HG02943 (cell line): ENCODE results near the gene ATL3.
A peak's percentile ranks its signal among the peaks of the same experiment; 100 is the strongest.
"Not testable (repeated sequence)": the region's sequence is repeated elsewhere in the genome, so short reads cannot be mapped to it uniquely, and the experiment has no call there.

Experiments used
- ATAC-seq: cut with Tn5 transposase; IDR thresholded peaks from one replicate; pipeline ENCODE4 v1.9.1; 2021; ENCODE audit warnings: mild to moderate bottlenecking, low read depth, moderate library complexity; ENCODE audit not compliant: unreplicated experiment

The ATL3 gene

GRCh38 chr11:63682066-63683021 is 11.2 kb upstream of the ATL3 start:
- peak; percentile 5 for ATAC-seq

GRCh38 chr11:63681321-63682065 is 10.3 kb upstream of the ATL3 start, which contains the start of gene RTN3:
Gene RTN3 (plus strand): TSS chr11:63681500. CDS start chr11:63681637, 137 bp downstream.
- peak; percentile 86 for ATAC-seq

- no peak for ATAC-seq
These were observed 9.7 kb upstream of the ATL3 start for GRCh38 chr11:63680834-63681320.

GRCh38 chr11:63673579-63673978 is 2.4 kb upstream of the ATL3 start:
- ATAC-seq, result no peak

GRCh38 chr11:63672936-63673539 is 1.9 kb upstream of the ATL3 start:
- no peak for ATAC-seq

- ATAC-seq, result no peak
These were observed 934 bp upstream of the ATL3 start for GRCh38 chr11:63672156-63672463.

- ATAC-seq, result no peak
These were observed 499 bp downstream of the ATL3 start for GRCh38 chr11:63670433-63671321.

- no peak for ATAC-seq
These were observed 1.1 kb downstream of the ATL3 start for GRCh38 chr11:63670096-63670432.

- ATAC-seq, result no peak
These were observed 3.0 kb downstream of the ATL3 start for GRCh38 chr11:63667995-63668795.

GRCh38 chr11:63666874-63667273 is 4.3 kb downstream of the ATL3 start:
- no peak for ATAC-seq

- no peak for ATAC-seq
These were observed 7.4 kb downstream of the ATL3 start for GRCh38 chr11:63663809-63664208.

- ATAC-seq, result no peak
These were observed 10.2 kb downstream of the ATL3 start for GRCh38 chr11:63660972-63661371.

GRCh38 chr11:63652671-63653070 is 18.5 kb downstream of the ATL3 start:
- no peak for ATAC-seq

- ATAC-seq, result no peak
These were observed 28.0 kb downstream of the ATL3 start for GRCh38 chr11:63643205-63643604.

GRCh38 chr11:63641727-63642126 is 29.4 kb downstream of the ATL3 start:
- ATAC-seq, result no peak

GRCh38 chr11:63639199-63639832 is 31.9 kb downstream of the ATL3 start:
- ATAC-seq, result no peak

GRCh38 chr11:63638436-63638835 is 32.7 kb downstream of the ATL3 start:
- not testable (repeated sequence) for ATAC-seq

- no peak for ATAC-seq
These were observed 35.3 kb downstream of the ATL3 start for GRCh38 chr11:63635762-63636465.
